T follicular helper cell (primary cell): ENCODE measurements around the gene SLC6A8.
"Not testable (repeated sequence)": the region's sequence is repeated elsewhere in the genome, so short reads cannot be mapped to it uniquely, and the experiment has no call there.

ENCODE experiments used
- DNase-seq: peaks from one replicate; pipeline ENCODE4 v3.0.0-alpha.2; 2020; ENCODE audit warnings: low read depth

SLC6A8 gene

DNA sequence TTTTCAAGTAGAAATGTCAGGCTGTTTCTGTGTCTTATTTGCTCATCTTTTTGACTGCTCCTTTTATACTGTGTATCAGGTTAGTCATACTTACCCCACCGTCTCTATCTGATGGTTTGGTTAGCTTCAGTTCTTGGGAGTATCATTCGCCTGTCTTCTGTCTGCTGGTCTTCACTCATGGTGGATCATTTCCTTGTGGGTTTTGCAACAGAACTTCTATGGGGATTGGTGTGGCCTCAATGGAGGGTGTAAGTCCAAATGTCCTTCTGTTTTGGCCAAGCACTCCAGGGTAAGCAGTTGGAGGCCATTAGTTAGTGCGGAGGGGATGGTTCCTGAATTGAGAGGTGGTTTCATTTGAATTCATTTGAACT lies 44.1 kb downstream of the SLC6A8 start:
- no peak for DNase-seq

DNA sequence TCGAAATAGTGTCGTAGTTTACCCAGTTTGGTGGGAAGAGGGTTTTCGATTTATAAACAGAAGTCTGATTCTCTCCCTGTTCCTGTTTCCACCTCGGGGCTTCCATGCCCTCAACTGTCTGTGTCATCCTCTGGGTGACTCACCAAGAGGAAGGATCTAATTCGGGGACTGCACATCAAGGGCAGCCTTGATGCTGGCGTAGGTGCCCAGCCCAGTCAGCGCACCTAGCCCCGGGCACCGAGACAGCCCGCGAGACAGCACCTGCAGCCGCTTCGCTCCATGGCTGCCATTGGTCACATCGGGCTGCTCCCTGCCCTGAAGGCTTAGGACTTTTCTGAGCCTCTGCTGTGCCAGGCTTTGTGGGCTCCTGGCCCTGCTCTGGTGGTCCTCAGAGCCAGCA lies 44.7 kb downstream of the SLC6A8 start:
- no peak for DNase-seq

DNA sequence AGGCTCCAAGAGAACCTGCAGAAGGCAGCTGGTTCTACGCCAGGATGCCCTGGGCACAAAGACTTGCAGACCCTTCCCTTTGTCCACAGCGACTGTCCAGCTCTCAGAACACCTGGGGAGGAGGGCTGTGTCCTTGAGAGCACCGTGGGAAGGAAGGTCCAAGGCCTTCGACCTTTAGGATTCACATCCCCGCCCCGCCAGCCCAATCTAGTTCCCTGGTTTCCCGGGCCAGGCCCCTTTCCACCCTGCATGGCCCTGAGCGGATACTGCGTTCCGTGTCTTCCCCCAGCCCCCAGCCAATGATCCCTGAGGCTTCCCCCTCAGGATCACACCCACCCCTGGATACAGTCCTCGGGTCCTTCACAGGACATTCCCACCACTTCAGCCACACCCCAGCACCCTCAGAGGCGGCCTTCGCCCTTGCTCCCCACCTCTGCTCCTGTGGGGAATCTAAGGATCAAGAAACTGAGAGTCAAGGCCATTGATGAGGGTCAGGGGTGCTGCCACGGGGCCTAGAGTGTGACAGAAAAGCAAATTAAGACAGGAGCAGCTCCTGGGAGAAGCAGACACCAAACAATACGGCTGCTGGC lies 46.0 kb downstream of the SLC6A8 start:
- DNase-seq = no peak

DNA sequence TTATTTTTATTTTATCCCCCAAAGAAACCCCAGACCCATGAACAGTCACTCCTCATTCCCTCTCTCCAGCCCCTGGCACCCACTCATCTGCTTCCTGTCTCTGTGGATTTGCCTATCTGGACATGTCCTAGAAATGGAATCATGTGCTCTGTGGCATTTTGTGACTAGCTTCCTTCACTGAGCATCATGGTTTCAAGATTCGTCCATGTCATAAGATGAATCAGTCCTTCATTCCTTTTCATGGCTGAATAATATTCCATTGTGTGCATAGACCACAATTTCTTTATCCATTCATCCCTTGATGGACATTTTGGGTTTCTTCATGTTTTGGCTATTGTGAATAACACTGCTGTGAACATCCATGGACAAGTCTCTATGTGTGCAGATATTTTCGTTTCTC lies 47.1 kb downstream of the SLC6A8 start:
- no peak for DNase-seq

DNA sequence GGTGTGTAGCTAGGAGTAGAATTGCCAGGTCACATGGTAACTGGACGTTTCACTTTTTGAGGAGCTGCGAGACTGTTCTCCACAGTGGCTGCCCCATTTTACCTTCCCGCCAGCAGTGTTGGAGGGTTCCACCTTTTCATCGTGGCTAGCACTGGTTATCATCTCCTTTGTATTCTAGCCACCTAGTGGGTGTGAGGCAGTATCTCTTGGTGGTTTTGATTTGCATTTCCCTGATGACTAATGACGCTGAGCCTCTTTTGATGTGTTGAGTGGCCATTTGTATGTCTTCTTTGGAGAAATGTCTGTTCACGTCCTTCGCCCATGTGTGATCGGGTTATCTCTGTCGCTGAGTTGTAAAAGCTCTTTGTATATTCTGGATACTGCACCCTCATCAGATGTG lies 47.5 kb downstream of the SLC6A8 start:
- DNase-seq = no peak

DNA sequence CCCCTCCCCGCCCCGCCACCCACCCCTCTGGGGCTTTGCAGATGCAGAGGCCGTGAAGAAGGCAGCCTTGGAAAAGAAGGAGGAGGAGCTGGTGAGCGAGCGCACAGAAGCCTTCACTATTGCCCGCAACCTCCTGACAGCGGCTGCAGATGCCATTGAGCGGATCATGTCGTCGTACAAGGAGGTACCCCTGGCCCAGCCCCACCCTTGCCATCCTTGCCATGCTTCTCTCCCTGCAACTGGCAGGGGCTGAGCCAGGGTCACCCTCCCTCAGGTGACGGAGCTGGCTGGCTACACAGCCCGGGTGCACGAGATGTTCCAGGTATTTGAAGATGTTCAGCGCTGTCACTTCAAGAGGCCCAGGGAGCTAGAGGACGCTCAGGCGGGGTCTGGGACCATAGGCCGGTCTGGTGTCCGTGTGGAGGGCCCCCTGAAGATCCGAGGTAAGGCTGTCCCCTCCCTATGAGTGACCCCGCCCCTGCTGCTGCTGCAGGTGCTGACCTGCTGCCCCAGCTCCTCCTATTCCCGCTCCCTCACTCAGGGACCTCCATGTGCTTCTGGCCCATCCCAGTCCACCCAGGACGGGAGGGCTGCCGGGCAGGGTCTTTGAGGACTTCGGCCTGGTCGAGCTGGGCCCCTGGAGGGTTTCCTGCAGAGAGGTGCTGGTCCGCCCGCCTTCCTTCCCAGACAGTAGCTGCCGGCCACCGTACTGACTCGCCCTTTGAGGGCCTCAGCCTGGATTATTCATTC lies 48.5 kb downstream of the SLC6A8 start:
- no peak for DNase-seq

DNA sequence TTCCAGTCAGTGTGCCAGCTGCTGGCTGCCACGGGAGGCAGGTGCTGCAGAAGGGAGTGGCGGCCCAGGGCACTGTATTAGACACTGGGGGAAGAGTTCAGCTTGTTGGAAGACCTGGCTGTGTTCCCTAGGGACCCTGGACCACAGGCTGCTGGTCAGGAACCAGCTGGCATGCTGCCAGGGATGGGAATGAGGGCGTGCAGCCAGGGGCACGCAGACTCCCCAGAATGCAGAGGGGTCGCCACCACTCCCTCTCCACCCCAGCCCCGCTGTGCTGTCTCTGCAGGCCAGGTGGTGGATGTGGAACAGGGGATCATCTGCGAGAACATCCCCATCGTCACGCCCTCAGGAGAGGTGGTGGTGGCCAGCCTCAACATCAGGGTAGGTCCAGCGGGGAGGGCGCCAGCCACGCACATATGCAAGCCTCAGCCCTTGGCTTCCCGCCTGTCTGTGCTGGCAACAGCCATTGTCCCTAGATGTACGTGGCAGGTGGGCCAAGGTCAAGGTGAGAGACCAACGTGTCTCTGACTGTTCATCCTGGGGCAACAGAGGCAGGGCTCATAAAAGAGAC lies 49.2 kb downstream of the SLC6A8 start:
- DNase-seq = no peak

DNA sequence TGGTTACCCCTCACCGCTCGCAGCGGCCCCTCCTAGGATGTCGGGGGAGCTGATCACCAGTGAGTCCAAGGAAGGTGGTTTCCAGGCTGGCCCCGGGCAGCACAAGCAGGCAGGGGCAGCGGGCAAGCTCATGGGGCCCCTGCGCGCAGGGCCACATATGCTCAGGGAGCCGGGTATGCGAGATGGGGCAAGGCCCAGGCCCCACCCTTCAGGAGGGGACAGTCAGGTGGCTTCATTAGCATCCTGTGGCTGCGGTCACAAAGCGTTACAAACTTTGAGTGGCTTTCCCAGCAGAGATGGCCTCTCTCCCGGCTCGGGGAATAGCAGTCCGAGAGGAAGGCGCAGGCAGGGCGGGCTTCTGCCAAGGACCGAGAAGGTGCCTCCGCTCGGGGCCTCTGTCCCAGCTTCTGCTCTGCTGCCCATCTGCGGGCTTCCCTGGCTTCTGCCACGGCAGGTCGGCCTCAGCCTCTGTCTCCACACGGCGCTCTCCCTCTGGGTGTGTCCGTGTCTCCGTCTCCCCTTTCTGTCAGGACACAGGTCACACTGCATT lies 50.4 kb downstream of the SLC6A8 start:
- no peak for DNase-seq

DNA sequence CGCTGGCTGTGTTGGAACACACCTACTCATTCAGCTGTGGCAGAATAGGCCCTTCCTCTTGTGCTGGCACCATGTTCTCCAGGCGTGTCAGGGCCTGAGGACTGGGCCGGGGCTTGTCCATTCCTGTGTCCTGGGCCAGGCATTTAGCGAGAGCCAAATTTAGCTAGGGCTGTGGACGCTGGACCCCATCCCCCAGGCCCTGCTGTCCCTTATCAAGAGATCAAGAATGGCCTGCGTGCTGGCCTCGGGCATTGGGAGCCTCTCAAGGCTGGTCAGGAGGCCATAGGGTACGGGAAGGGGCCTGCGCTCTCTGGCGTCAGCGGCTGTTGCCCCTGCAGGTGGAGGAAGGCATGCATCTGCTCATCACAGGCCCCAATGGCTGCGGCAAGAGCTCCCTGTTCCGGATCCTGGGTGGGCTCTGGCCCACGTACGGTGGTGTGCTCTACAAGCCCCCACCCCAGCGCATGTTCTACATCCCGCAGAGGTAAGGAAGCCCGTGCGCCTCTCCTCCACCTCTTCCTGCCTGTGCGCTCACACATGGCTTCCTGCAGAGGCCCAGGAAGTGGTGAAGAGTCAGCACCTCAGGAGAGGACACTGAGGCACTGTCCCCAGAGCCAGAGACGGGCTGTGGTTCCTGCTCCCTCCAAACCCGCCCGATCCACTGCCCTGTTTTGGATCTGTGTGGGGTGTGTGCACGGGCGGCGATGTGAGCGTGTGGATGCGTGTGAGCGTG lies 52.2 kb downstream of the SLC6A8 start:
- no peak for DNase-seq

DNA sequence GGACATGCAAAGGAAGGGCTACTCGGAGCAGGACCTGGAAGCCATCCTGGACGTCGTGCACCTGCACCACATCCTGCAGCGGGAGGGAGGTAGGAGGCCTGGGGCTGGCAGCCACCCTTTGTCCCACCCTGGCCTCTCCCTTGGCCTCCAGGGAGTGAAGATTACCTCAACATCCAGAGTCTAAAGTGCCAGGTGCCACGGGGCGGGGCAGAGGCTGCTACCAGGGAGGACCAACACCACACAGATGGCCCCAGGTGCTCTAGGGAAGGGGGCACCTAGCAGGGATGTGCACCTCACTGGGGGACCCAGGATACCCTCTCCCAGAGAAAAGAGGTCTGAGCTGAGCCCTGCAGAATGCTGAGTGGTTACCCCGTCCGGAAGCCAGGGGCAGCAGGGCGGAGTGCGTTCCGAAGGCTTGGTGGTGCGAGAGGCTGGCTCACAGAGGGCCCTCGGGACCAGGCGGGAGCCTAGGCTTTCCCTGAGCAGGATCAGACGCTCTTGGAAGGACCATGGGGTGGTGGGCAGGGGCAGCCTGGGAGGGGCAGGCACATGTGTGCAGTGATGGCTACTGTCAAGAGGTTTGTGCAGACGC lies 53.0 kb downstream of the SLC6A8 start:
- no peak for DNase-seq

DNA sequence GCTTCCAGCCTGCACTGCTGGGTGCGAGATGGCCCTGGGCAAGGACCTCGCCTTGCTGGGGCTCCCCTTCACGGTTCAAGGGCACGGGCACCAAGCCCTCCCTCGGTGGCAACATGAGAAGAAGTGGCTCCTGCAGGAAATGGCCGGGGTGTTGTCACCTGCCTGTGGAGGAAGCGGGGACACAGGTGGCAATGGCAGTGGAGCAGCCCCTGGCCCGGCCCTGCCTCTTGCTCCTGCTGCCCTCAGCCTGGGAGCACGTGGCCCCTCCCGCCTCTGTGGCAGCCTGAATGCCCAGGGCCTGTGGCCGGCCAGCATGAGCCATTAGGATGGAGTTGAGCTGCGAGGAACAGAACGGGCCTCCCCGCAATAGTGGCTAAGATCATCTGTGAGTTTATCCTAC lies 53.7 kb downstream of the SLC6A8 start:
- no peak for DNase-seq

DNA sequence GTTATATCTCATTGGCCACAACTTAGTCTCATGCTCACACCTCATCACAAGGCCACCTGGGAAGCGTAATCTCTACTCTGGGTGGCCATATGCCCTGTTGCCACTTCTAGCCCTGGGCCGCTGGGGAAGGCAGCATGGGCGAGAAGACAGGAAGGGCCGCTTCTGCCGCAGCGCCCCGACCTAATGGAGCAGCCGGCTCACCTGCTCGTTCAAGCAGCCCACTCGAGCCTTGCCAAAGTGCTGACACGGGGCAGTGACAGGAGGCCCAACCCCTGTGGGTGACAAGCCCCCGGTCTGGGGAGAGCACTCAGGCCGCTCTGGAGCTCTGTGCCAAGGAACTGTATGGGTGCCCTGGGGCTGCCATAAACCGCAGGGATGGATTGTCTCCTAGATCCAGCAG lies 54.4 kb downstream of the SLC6A8 start:
- not testable (repeated sequence) for DNase-seq

DNA sequence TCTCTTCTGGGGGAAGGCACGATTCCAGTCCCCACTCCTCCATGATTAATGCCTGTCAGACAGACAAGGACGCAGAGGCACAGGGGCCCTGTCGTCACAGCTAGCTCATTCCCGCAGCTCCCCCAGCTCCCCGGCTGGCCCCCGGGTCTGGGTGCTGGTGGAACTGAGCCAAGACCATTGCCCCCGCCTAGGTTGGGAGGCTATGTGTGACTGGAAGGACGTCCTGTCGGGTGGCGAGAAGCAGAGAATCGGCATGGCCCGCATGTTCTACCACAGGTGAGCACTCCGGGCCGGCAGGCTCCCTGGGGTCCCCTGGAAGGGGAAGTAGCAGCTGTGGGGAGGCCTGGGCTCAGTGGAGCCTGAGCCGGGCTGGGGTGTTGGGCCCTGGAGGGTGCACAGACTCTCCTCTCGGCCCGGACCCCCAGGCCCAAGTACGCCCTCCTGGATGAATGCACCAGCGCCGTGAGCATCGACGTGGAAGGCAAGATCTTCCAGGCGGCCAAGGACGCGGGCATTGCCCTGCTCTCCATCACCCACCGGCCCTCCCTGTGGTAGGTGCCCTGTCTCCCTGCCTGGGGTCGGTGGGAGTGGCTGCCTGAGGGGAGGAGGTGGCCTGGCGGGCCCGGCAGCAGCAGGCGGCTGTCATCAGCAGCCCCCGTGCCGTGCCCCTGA lies 55.2 kb downstream of the SLC6A8 start:
- DNase-seq = not testable (repeated sequence)

DNA sequence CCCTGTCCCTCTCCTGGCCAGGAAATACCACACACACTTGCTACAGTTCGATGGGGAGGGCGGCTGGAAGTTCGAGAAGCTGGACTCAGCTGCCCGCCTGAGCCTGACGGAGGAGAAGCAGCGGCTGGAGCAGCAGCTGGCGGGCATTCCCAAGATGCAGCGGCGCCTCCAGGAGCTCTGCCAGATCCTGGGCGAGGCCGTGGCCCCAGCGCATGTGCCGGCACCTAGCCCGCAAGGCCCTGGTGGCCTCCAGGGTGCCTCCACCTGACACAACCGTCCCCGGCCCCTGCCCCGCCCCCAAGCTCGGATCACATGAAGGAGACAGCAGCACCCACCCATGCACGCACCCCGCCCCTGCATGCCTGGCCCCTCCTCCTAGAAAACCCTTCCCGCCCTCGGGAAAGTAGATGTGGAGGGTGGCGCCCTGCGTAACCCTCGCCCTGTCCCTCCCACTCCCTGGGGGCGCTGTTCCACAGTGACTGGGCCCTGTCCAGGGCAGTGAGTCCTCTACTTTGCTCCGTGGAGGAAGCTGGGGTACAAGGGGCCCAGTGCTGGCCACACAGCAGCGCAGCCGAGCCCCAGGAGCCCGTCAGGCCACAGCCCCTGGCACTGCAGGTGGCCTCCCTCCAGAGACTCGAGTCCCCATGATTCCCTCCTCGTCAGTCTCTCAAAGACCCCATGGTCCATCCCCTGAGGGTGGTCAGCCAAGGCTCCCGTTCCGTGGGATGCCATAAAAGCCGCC lies 55.9 kb downstream of the SLC6A8 start:
- not testable (repeated sequence) for DNase-seq

DNA sequence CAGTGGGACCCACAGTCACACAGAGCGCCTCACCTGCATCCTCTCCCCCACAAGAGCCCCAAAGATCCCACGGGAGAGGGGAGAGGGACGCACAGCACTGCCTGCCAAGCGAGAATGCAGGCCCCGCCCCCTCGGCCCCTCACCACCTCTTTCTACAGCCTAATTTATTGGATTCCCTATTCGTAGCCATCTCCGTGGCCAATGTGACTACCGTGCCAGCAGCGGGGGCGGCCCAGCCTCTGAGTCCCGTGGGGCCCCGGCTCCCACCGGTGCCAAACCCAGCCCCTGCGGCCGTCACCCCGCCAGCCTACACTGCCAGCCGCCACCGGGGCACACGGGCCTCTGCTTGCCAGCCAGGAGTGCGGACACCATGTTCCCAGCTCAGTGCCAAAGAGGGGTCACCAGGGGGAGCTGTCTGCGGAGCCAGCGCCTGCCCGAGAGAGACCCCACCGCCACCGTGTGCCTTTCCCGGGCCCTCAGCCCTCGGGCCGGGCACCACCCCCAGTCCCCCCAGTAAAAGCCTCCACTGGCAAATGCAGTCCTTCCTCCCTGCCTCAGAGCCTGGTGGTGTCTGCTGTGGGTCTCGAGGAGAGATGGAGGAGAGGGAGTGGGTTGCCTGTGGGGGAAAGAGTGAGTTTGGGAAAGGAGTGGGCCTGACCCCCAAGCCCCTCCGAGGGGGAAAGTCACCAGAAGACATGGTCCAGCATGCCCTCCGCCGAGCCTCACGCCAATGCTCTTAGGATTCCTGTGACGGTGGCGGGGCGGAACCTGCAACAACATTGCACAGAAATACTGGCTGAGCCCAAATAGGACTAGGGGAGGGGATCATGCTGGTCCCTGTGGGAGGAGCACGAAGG lies 56.7 kb downstream of the SLC6A8 start:
- DNase-seq = no peak

DNA sequence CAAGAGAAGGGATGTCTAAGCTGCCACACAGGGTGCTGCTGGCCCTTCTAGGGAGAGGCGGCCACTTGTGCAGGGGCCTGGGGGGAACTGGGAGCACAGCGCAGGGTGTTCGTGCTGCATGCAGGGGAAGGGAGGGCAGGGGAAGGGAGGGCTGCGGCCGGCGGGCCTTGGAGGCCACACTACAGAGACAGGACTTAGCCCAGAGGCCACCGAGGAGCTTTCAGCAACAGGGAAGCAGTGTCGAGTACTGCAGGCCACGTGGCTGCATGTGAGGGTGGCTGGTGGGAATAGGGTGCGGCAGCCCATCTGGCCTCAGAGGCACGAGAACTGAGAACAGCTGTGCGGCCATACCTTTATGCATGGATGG lies 57.3 kb downstream of the SLC6A8 start:
- DNase-seq = not testable (repeated sequence)
